Body of pancreas (tissue), 4 donors: ENCODE measurements around the gene AWAT1.

Experiments
- POLR2A ChIP-seq, 3 donors: fragments of 450-650 bp; IDR thresholded peaks; one replicate each; pipeline ENCODE4 v1.6.1; 2016; ENCODE audit warnings: antibody characterized with exemption in 3 of 3, mild to moderate bottlenecking in 2 of 3
- TF ChIP-seq, protein P1 (sequence below), 7 experiments: fragments of 450-650 bp in 4 of 7; fragments of 200-600 bp in 3 of 7; sonication (generic) in 3 of 7; IDR thresholded peaks; one replicate each; pipeline ENCODE4 v1.5.1; 2016 to 2019; ENCODE audit warnings: antibody characterized with exemption in 7 of 7

GRCh38 chrX:70231666-70232065 is 2.8 kb upstream of the AWAT1 start:
- no peak for TF ChIP-seq POLR2A (IDR thresholded peaks at IDR 0.05)
- TF ChIP-seq, protein P1, sequence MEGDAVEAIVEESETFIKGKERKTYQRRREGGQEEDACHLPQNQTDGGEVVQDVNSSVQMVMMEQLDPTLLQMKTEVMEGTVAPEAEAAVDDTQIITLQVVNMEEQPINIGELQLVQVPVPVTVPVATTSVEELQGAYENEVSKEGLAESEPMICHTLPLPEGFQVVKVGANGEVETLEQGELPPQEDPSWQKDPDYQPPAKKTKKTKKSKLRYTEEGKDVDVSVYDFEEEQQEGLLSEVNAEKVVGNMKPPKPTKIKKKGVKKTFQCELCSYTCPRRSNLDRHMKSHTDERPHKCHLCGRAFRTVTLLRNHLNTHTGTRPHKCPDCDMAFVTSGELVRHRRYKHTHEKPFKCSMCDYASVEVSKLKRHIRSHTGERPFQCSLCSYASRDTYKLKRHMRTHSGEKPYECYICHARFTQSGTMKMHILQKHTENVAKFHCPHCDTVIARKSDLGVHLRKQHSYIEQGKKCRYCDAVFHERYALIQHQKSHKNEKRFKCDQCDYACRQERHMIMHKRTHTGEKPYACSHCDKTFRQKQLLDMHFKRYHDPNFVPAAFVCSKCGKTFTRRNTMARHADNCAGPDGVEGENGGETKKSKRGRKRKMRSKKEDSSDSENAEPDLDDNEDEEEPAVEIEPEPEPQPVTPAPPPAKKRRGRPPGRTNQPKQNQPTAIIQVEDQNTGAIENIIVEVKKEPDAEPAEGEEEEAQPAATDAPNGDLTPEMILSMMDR (IDR thresholded peaks at IDR 0.05) = no peak
